CD14-positive monocyte (primary cell): ENCODE data around the gene OR2G3. TPM values are rescaled to one million over a fixed set of nuclear protein-coding genes. Genes with fewer than 3 reads are reported as not detected.

Experiments
- DNase-seq, 3 donors: peaks; one replicate each; pipeline ENCODE4 v3.0.0-alpha.2; 2011 to 2022
- H2AFZ ChIP-seq: 2 replicates; pipeline ENCODE4 v1.6.0; 2012; ENCODE audit warnings: mild to moderate bottlenecking, low read depth, low read length, inconsistent platforms; ENCODE audit not compliant: insufficient read depth, poor library complexity, severe bottlenecking
- H3K27ac ChIP-seq, 2 donors: 1 replicate in 1 of 2; 2 replicates in 1 of 2; pipeline ENCODE4 v1.5.1; 2012 to 2013; ENCODE audit warnings: low read length in 2 of 2, control low read depth in 1 of 2, inconsistent platforms in 1 of 2, low read depth in 1 of 2, mild to moderate bottlenecking in 1 of 2
- H3K27me3 ChIP-seq, 2 donors: one replicate each; pipeline versions ENCODE4 v1.6.0 to v1.6.1; 2011 to 2013; ENCODE audit warnings: low read length in 2 of 2; ENCODE audit not compliant: control insufficient read depth in 2 of 2, insufficient read depth in 2 of 2
- H3K36me3 ChIP-seq, 2 donors: replicated peaks in 1 of 2; 1 replicate in 1 of 2; 2 replicates in 1 of 2; pipeline versions ENCODE4 v1.5.1 to v1.6.1; 2012 to 2013; ENCODE audit warnings: low read length in 2 of 2, control low read depth in 1 of 2, inconsistent platforms in 1 of 2, mild to moderate bottlenecking in 1 of 2; ENCODE audit not compliant: insufficient read depth in 2 of 2, control insufficient read depth in 1 of 2
- H3K4me1 ChIP-seq, 2 donors: 1 replicate in 1 of 2; 2 replicates in 1 of 2; pipeline versions ENCODE4 v1.5.1 to v1.6.1; 2012 to 2013; ENCODE audit warnings: low read length in 2 of 2, control low read depth in 1 of 2, inconsistent platforms in 1 of 2, mild to moderate bottlenecking in 1 of 2, moderate library complexity in 1 of 2; ENCODE audit not compliant: insufficient read depth in 2 of 2, control insufficient read depth in 1 of 2
- H3K4me2 ChIP-seq: replicated peaks from 2 replicates; pipeline ENCODE3; 2012; ENCODE audit warnings: low read length, moderate library complexity, mild to moderate bottlenecking; ENCODE audit not compliant: poor library complexity, severe bottlenecking; ENCODE audit errors: extremely low read depth
- H3K4me3 ChIP-seq, 3 experiments: fragments of 200-600 bp in 1 of 3; sonication (generic) in 1 of 3; replicated peaks in 1 of 3; 1 replicate in 2 of 3; 2 replicates in 1 of 3; pipeline ENCODE4 v1.5.1; 2011 to 2013; ENCODE audit warnings: low read length in 3 of 3, mild to moderate bottlenecking in 3 of 3, control low read depth in 2 of 3, low read depth in 2 of 3, inconsistent platforms in 1 of 3, moderate library complexity in 1 of 3
- H3K79me2 ChIP-seq: 2 replicates; pipeline ENCODE4 v1.6.0; 2012; ENCODE audit warnings: mild to moderate bottlenecking, control low read depth, inconsistent platforms, low read length, moderate library complexity; ENCODE audit not compliant: insufficient read depth
- H3K9ac ChIP-seq: 2 replicates; pipeline ENCODE4 v1.6.0; 2017; ENCODE audit warnings: low read length, mild to moderate bottlenecking; ENCODE audit not compliant: insufficient read depth, poor library complexity, severe bottlenecking
- H3K9me3 ChIP-seq, 2 donors: replicated peaks in 1 of 2; 1 replicate in 1 of 2; 2 replicates in 1 of 2; pipeline versions ENCODE4 v1.5.1 to v1.6.1; 2012 to 2013; ENCODE audit warnings: low read length in 2 of 2, control low read depth in 1 of 2; ENCODE audit not compliant: control insufficient read depth in 1 of 2, insufficient read depth in 1 of 2
- H4K20me1 ChIP-seq: 2 replicates; pipeline ENCODE4 v1.6.0; 2012; ENCODE audit warnings: mild to moderate bottlenecking, low read length, control low read depth, moderate library complexity; ENCODE audit not compliant: insufficient read depth
- H3K27ac Mint-ChIP-seq, 7 donors: one replicate each; pipeline ENCODE4 v1.8.0; 2020; ENCODE audit warnings: mild to moderate bottlenecking in 7 of 7, mixed read lengths in 7 of 7, moderate library complexity in 6 of 7, inconsistent platforms in 2 of 7
- H3K27me3 Mint-ChIP-seq, 3 donors: one replicate each; pipeline ENCODE4 v1.8.0; 2021 to 2022; ENCODE audit warnings: low read depth in 3 of 3, mild to moderate bottlenecking in 3 of 3, mixed read lengths in 3 of 3, moderate library complexity in 3 of 3, inconsistent platforms in 1 of 3
- H3K36me3 Mint-ChIP-seq, 2 donors: one replicate each; pipeline ENCODE4 v1.8.0; 2020; ENCODE audit warnings: mixed read lengths in 2 of 2, inconsistent platforms in 1 of 2, mild to moderate bottlenecking in 1 of 2
- H3K4me1 Mint-ChIP-seq: one replicate; pipeline ENCODE4 v1.8.0; 2020; ENCODE audit warnings: mild to moderate bottlenecking, mixed read lengths
- H3K4me3 Mint-ChIP-seq, 2 donors: one replicate each; pipeline ENCODE4 v1.8.0; 2020; ENCODE audit warnings: mild to moderate bottlenecking in 2 of 2, mixed read lengths in 2 of 2, moderate library complexity in 1 of 2
- H3K9me3 Mint-ChIP-seq, 7 donors: one replicate each; pipeline ENCODE4 v1.8.0; 2020 to 2022; ENCODE audit warnings: mixed read lengths in 7 of 7, mild to moderate bottlenecking in 6 of 7, moderate library complexity in 6 of 7, inconsistent platforms in 2 of 7
- CTCF ChIP-seq: fragments of 200-600 bp; IDR thresholded peaks from one replicate; pipeline ENCODE4 v1.8.0; 2022; ENCODE audit warnings: antibody characterized with exemption, mild to moderate bottlenecking
- WGBS: methylation state at CpG from one replicate; pipeline ENCODE4 v1.1.5; 2013; ENCODE audit warnings: missing lambda C conversion rate; ENCODE audit not compliant: insufficient coverage; 5-methylcytosine and 5-hydroxymethylcytosine counted together
- intact Hi-C, 2 donors: fragments of 100-400 bp; cut with micrococcal nuclease; formaldehyde crosslinking; loops; one replicate each; pipeline versions ENCODE4 v1.15.0 to v1.15.1; 2023
- polyA plus RNA-seq, 3 donors: library from polyadenylated mRNA; depleted of rRNA in 1 of 3; unstranded in 2 of 3; stranded (reverse) in 1 of 3; fragments of 300-500 nt in 2 of 3; fragments of >200 nt in 1 of 3; fragmentation: Illumina TruSeq in 2 of 3; gene quantifications; 1 replicate in 2 of 3; 2 replicates in 1 of 3; pipeline ENCODE4 v1.2.3, GENCODE V29; 2012 to 2021

OR2G3 gene
- polyA plus RNA-seq, 3 donors = not detected

GRCh38 chr1:247646867-247647266 is 41.5 kb downstream of the OR2G3 start:
- Mint-ChIP-seq H3K36me3 (no peaks in the 10 kb centered on the region), H3K4me3 (no peak overlapping the region), H3K27ac (no peak overlapping the region), H3K9me3 (peaks cover 0 to 2% (median 0%) of the 10 kb centered on the region in 7 donors), H3K4me1 (peaks cover 13% of the 10 kb centered on the region), H3K27me3 (no peaks in the 10 kb centered on the region)
- Histone ChIP-seq H3K79me2 (no peaks in the 10 kb centered on the region), H3K27me3 (no peaks in the 10 kb centered on the region), H3K36me3 (no peaks in the 10 kb centered on the region), H3K9ac (no peak overlapping the region), H3K4me3 (no peak overlapping the region), H3K4me2 (no peak overlapping the region), H2AFZ (no peak overlapping the region), H3K27ac (no peak overlapping the region), H4K20me1 (no peaks in the 10 kb centered on the region), H3K9me3 (no peaks in the 10 kb centered on the region), H3K4me1 (no peaks in the 10 kb centered on the region)
- TF ChIP-seq CTCF = no peak
- peak; percentile 15 to 29 (median 15) for DNase-seq
- no CpG with 5 or more reads among the region's 4 CpGs for WGBS
- intact Hi-C loops = no loop called here

- DNase-seq = no peak
- H3K4me3 ChIP-seq = no peak overlapping the region
- no peaks in the 10 kb centered on the region for H3K79me2 ChIP-seq
- Mint-ChIP-seq H3K27me3 (no peaks in the 10 kb centered on the region), H3K9me3 (peaks cover 0 to 2% (median 0%) of the 10 kb centered on the region in 7 donors), H3K4me1 (peaks cover 13% of the 10 kb centered on the region), H3K4me3 (no peak overlapping the region), H3K36me3 (no peaks in the 10 kb centered on the region), H3K27ac (no peak overlapping the region)
- no peaks in the 10 kb centered on the region for H4K20me1 ChIP-seq
- H2AFZ ChIP-seq = no peak overlapping the region
- no peaks in the 10 kb centered on the region for H3K9me3 ChIP-seq
- no peaks in the 10 kb centered on the region for H3K4me1 ChIP-seq
- no peaks in the 10 kb centered on the region for H3K36me3 ChIP-seq
- 20% methylated on average over 1 of the region's 2 CpGs for WGBS
- H3K9ac ChIP-seq = no peak overlapping the region
- no peak for TF ChIP-seq CTCF
- intact Hi-C loops = no loop called here
- H3K27me3 ChIP-seq = no peaks in the 10 kb centered on the region
- no peak overlapping the region for H3K4me2 ChIP-seq
- H3K27ac ChIP-seq = no peak overlapping the region
Measured at GRCh38 chr1:247647864-247648263, 42.5 kb downstream of the OR2G3 start.
